ENCODE measurements around the gene SLC2A6. TPM values are rescaled to one million over a fixed set of nuclear protein-coding genes. Genes with fewer than 3 reads are reported as not detected.

Gene SLC2A6
- total RNA-seq, 1 donor: 25.3 TPM

DNA sequence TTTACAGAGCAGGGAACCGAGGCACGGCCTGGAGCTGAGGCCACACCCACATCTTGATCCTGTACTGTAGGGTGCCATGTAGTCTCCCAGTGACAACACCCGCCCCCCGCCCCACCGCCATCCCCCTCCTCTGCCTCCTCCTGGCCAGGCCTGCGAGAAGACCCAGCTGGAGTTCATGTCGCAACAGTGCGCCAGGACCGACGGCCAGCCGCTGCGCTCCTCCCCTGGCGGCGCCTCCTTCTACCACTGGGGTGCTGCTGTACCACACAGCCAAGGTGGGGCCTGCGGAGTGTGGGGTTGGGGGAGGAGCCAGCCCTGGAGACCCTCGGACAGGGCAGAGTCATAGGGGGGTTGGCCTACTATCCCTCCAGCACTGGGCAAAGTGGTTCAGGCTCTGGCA, 42.2 kb downstream of the SLC2A6 start:
- H3K36me3 ChIP-seq (ENCODE audit: insufficient read depth, low read length): no peaks in the 10 kb centered on the region
- H3K4me3 ChIP-seq (ENCODE audit: insufficient read depth, low read length): no peak overlapping the region
- TF ChIP-seq, protein P1, sequence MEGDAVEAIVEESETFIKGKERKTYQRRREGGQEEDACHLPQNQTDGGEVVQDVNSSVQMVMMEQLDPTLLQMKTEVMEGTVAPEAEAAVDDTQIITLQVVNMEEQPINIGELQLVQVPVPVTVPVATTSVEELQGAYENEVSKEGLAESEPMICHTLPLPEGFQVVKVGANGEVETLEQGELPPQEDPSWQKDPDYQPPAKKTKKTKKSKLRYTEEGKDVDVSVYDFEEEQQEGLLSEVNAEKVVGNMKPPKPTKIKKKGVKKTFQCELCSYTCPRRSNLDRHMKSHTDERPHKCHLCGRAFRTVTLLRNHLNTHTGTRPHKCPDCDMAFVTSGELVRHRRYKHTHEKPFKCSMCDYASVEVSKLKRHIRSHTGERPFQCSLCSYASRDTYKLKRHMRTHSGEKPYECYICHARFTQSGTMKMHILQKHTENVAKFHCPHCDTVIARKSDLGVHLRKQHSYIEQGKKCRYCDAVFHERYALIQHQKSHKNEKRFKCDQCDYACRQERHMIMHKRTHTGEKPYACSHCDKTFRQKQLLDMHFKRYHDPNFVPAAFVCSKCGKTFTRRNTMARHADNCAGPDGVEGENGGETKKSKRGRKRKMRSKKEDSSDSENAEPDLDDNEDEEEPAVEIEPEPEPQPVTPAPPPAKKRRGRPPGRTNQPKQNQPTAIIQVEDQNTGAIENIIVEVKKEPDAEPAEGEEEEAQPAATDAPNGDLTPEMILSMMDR (IDR thresholded peaks at IDR 0.05; ENCODE audit: extremely low read depth, low read depth, low read length): no peak
- H3K9me3 ChIP-seq (ENCODE audit: low read depth, low read length): no peaks in the 10 kb centered on the region
- H2AFZ ChIP-seq (ENCODE audit: low read length): no peak overlapping the region
- no peaks in the 10 kb centered on the region for H3K79me2 ChIP-seq (ENCODE audit: insufficient read depth, low read length)
- no peaks in the 10 kb centered on the region for H3K4me1 ChIP-seq (ENCODE audit: insufficient read depth, low read length)
- no peak overlapping the region for H3K27ac ChIP-seq (ENCODE audit: low read depth, low read length)
- H3K4me2 ChIP-seq (ENCODE audit: insufficient read depth, low read length): no peak overlapping the region
- no peaks in the 10 kb centered on the region for H3K27me3 ChIP-seq (ENCODE audit: insufficient read depth, low read length)
- no peak for DNase-seq (ENCODE audit: insufficient read length, low spot score, missing footprints)
- no peaks in the 10 kb centered on the region for H4K20me1 ChIP-seq (ENCODE audit: insufficient read depth, low read length)

DNA sequence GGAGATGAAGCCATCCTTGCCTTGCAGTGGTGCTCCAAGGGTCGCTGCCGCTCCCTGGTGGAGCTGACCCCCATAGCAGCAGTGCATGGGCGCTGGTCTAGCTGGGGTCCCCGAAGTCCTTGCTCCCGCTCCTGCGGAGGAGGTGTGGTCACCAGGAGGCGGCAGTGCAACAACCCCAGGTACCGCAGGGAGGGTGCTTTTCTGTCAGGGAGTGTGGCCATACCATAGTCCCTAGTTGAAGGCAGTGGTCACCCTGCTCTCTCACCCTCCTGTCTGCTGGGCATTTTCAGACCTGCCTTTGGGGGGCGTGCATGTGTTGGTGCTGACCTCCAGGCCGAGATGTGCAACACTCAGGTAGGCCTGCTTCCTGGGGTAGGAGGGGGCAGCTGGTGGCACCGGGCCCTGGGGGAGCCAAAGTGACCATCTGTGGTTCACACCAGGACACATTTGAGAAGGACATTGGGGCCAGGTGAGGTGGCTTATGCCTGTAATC, 45.5 kb downstream of the SLC2A6 start:
- DNase-seq (ENCODE audit: insufficient read length, low spot score, missing footprints): peak; percentile 76
- Histone ChIP-seq H3K36me3 (ENCODE audit: insufficient read depth, low read length) (no peaks in the 10 kb centered on the region), H3K27ac (ENCODE audit: low read depth, low read length) (no peak overlapping the region), H3K4me1 (ENCODE audit: insufficient read depth, low read length) (no peaks in the 10 kb centered on the region), H3K79me2 (ENCODE audit: insufficient read depth, low read length) (no peaks in the 10 kb centered on the region), H3K27me3 (ENCODE audit: insufficient read depth, low read length) (peaks cover 4% of the 10 kb centered on the region), H3K9me3 (ENCODE audit: low read depth, low read length) (no peaks in the 10 kb centered on the region), H3K4me3 (ENCODE audit: insufficient read depth, low read length) (no peak overlapping the region), H2AFZ (ENCODE audit: low read length) (no peak overlapping the region), H3K4me2 (ENCODE audit: insufficient read depth, low read length) (no peak overlapping the region), H4K20me1 (ENCODE audit: insufficient read depth, low read length) (no peaks in the 10 kb centered on the region)
- TF ChIP-seq, protein P1 (IDR thresholded peaks at IDR 0.05; ENCODE audit: extremely low read depth, low read depth, low read length): no peak

DNA sequence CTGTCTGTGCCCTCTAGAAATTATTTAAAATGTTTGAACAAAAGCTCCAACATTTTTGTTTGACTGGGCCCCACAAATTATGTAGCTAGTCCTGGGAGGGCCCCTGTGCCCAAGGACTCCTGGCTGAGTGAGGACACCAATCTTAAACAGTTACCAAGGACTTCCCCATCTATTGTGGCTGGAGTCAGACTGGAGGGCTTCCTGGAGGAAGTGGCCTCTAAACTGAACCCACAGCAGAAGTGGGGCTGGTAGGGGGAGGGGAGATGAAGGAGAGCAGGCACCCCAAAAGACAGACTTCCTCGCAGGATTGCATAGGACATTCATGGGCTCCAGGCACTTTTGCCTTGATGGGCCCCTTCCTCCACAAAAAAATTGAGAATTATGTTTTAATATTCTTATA, 48.7 kb downstream of the SLC2A6 start:
- H3K9me3 ChIP-seq (ENCODE audit: low read depth, low read length): no peaks in the 10 kb centered on the region
- TF ChIP-seq, protein P1 (IDR thresholded peaks at IDR 0.05; ENCODE audit: extremely low read depth, low read depth, low read length): no peak
- no peaks in the 10 kb centered on the region for H3K4me1 ChIP-seq (ENCODE audit: insufficient read depth, low read length)
- no peaks in the 10 kb centered on the region for H3K79me2 ChIP-seq (ENCODE audit: insufficient read depth, low read length)
- no peaks in the 10 kb centered on the region for H4K20me1 ChIP-seq (ENCODE audit: insufficient read depth, low read length)
- no peaks in the 10 kb centered on the region for H3K36me3 ChIP-seq (ENCODE audit: insufficient read depth, low read length)
- no peak overlapping the region for H3K27ac ChIP-seq (ENCODE audit: low read depth, low read length)
- H3K4me2 ChIP-seq (ENCODE audit: insufficient read depth, low read length): no peak overlapping the region
- no peak overlapping the region for H3K4me3 ChIP-seq (ENCODE audit: insufficient read depth, low read length)
- peaks cover 17% of the 10 kb centered on the region for H3K27me3 ChIP-seq (ENCODE audit: insufficient read depth, low read length)
- DNase-seq (ENCODE audit: insufficient read length, low spot score, missing footprints): peak; percentile 34
- no peak overlapping the region for H2AFZ ChIP-seq (ENCODE audit: low read length)

DNA sequence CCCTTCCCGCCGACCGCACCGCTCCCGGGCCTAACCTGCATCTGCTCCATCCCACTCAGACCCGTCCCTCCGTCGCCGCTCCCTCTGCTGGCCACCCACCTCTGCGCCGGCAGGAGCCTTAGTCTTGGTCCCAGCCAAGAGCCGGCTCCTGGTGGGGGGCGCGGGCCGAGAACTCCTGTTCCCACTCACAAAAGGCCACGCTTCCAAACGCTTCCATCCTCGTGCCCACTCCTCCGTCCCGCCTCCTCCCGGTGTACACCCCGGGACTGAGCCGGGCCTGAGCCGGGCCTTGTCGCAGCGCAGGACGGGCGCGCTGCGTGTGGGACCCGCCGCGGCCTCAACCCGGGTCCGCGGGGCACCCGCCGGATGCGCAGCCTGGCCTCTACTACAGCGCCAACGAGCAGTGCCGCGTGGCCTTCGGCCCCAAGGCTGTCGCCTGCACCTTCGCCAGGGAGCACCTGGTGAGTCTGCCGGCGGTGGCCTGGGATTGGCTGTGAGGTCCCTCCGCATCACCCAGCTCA, 49.2 kb downstream of the SLC2A6 start:
- Histone ChIP-seq H3K4me3 (ENCODE audit: insufficient read depth, low read length) (no peak overlapping the region), H3K9me3 (ENCODE audit: low read depth, low read length) (no peaks in the 10 kb centered on the region), H2AFZ (ENCODE audit: low read length) (no peak overlapping the region), H3K79me2 (ENCODE audit: insufficient read depth, low read length) (no peaks in the 10 kb centered on the region), H3K27me3 (ENCODE audit: insufficient read depth, low read length) (peaks cover 17% of the 10 kb centered on the region), H4K20me1 (ENCODE audit: insufficient read depth, low read length) (no peaks in the 10 kb centered on the region), H3K36me3 (ENCODE audit: insufficient read depth, low read length) (no peaks in the 10 kb centered on the region), H3K27ac (ENCODE audit: low read depth, low read length) (no peak overlapping the region), H3K4me2 (ENCODE audit: insufficient read depth, low read length) (no peak overlapping the region), H3K4me1 (ENCODE audit: insufficient read depth, low read length) (no peaks in the 10 kb centered on the region)
- DNase-seq (ENCODE audit: insufficient read length, low spot score, missing footprints): peak; percentile 97
- TF ChIP-seq, protein P1 (IDR thresholded peaks at IDR 0.05; ENCODE audit: extremely low read depth, low read depth, low read length): peak; percentile 25
